Activated B cell treated with CpG ODN at 0.5 μM for 24 hours (primary cell): ENCODE measurements around the gene ENG. TPM values are rescaled to one million over a fixed set of nuclear protein-coding genes. Genes with fewer than 3 reads are reported as not detected.
A peak's percentile ranks its signal among the peaks of the same experiment; 100 is the strongest.
"Not testable (repeated sequence)": the region's sequence is repeated elsewhere in the genome, so short reads cannot be mapped to it uniquely, and the experiment has no call there.

Experiments used
- ATAC-seq: fragments of 200-7000 bp; cut with Tn5 transposase; one replicate; pipeline ENCODE4 v1.10.0; 2021; ENCODE audit warnings: low read depth, mild to moderate bottlenecking, moderate library complexity
- CTCF ChIA-PET: fragments of 350-600 bp; sonication (Branson Sonifier 250); formaldehyde crosslinking; loops from one replicate; lab custom pipeline; 2021; ENCODE audit warnings: antibody characterized with exemption; lab: Charles Lee
- POLR2A ChIA-PET: fragments of 350-600 bp; sonication (Branson Sonifier 250); formaldehyde crosslinking; loops from one replicate; lab custom pipeline; 2021; ENCODE audit warnings: antibody characterized with exemption; lab: Charles Lee
- DNase-seq: peaks from one replicate; pipeline ENCODE4 v3.0.0; 2022
- H3K27ac Mint-ChIP-seq: one replicate; pipeline ENCODE4 v1.8.0; 2020; ENCODE audit warnings: mixed read lengths
- H3K27me3 Mint-ChIP-seq: one replicate; pipeline ENCODE4 v1.8.0; 2021; ENCODE audit warnings: mixed read lengths
- H3K36me3 Mint-ChIP-seq: one replicate; pipeline ENCODE4 v1.8.0; 2021; ENCODE audit warnings: low read depth, mixed read lengths
- H3K4me1 Mint-ChIP-seq: one replicate; pipeline ENCODE4 v1.8.0; 2021; ENCODE audit warnings: mixed read lengths
- H3K4me3 Mint-ChIP-seq: one replicate; pipeline ENCODE4 v1.8.0; 2020; ENCODE audit warnings: mild to moderate bottlenecking, mixed read lengths
- H3K9me3 Mint-ChIP-seq: one replicate; pipeline ENCODE4 v1.8.0; 2020; ENCODE audit warnings: mixed read lengths
- CTCF ChIP-seq: fragments of 200-600 bp; IDR thresholded peaks from one replicate; pipeline ENCODE4 v1.8.0; 2022; ENCODE audit warnings: antibody characterized with exemption, mild to moderate bottlenecking
- intact Hi-C: fragments of 100-400 bp; cut with micrococcal nuclease; formaldehyde crosslinking; loops from one replicate; pipeline ENCODE4 v1.15.1; 2024
- total RNA-seq: library from RNA; stranded (reverse); gene quantifications from 2 replicates; pipeline ENCODE4 v1.2.3, GENCODE V29; 2022

The ENG gene
- total RNA-seq, 1 donor from 2014 or later, result 6.1 TPM

- no peaks in the 10 kb centered on the region for H3K9me3 Mint-ChIP-seq
- H3K4me3 Mint-ChIP-seq, result no peak overlapping the region
- ChIA-PET POLR2A (no interaction called here), CTCF (no interaction called here)
- no peak for ATAC-seq
- H3K4me1 Mint-ChIP-seq, result peaks cover 11% of the 10 kb centered on the region
- no peaks in the 10 kb centered on the region for H3K27me3 Mint-ChIP-seq
- H3K27ac Mint-ChIP-seq, result no peak overlapping the region
- H3K36me3 Mint-ChIP-seq, result peaks cover 11% of the 10 kb centered on the region
- TF ChIP-seq CTCF, result no peak
- no peak for DNase-seq
- intact Hi-C loops, result no loop called here
Measured at GRCh38 chr9:127837346-127837745, 17.1 kb downstream of the ENG start.

GRCh38 chr9:127836561-127836960 is 17.9 kb downstream of the ENG start:
- H3K36me3 Mint-ChIP-seq, H3K9me3 Mint-ChIP-seq, H3K27me3 Mint-ChIP-seq, DNase-seq, ATAC-seq, H3K27ac Mint-ChIP-seq, H3K4me3 Mint-ChIP-seq, intact Hi-C loops, CTCF ChIA-PET: not testable (repeated sequence)
- POLR2A ChIA-PET, result interaction anchor here (0.6 kb wide), 2 partner anchors 35 to 46 kb away, joined by 3 to 4 read pairs; no protein-coding TSS in a partner anchor
- H3K4me1 Mint-ChIP-seq, result peaks cover 11% of the 10 kb centered on the region

- peaks cover 11% of the 10 kb centered on the region for H3K4me1 Mint-ChIP-seq
- ChIA-PET CTCF (no interaction called here), POLR2A (interaction anchor here (0.6 kb wide), 2 partner anchors 34 to 45 kb away, joined by 3 to 4 read pairs; no protein-coding TSS in a partner anchor)
- H3K4me3 Mint-ChIP-seq, result no peak overlapping the region
- peaks cover 4% of the 10 kb centered on the region for H3K36me3 Mint-ChIP-seq
- no peaks in the 10 kb centered on the region for H3K9me3 Mint-ChIP-seq
- peak; percentile 61 for ATAC-seq
- no peak for DNase-seq
- intact Hi-C loops, result no loop called here
- TF ChIP-seq CTCF, result no peak
- H3K27ac Mint-ChIP-seq, result peak overlapping the region; percentile 41
- H3K27me3 Mint-ChIP-seq, result no peaks in the 10 kb centered on the region
Measured at GRCh38 chr9:127835991-127836516, 18.4 kb downstream of the ENG start.

GRCh38 chr9:127833555-127833954 is 20.9 kb downstream of the ENG start:
- peaks cover 8% of the 10 kb centered on the region for H3K4me1 Mint-ChIP-seq
- H3K9me3 Mint-ChIP-seq, result no peaks in the 10 kb centered on the region
- no peaks in the 10 kb centered on the region for H3K27me3 Mint-ChIP-seq
- no peak overlapping the region for H3K4me3 Mint-ChIP-seq
- no peak overlapping the region for H3K27ac Mint-ChIP-seq
- ChIA-PET CTCF (no interaction called here), POLR2A (interaction anchor here (0.6 kb wide), 1 partner anchor 36 kb away, joined by 16 read pairs; no protein-coding TSS in a partner anchor)
- no peak for TF ChIP-seq CTCF
- ATAC-seq (no peak), DNase-seq (no peak)
- intact Hi-C loops, result no loop called here
- peaks cover 3% of the 10 kb centered on the region for H3K36me3 Mint-ChIP-seq

- Mint-ChIP-seq H3K9me3 (no peaks in the 10 kb centered on the region), H3K4me3 (no peak overlapping the region), H3K27ac (no peak overlapping the region), H3K36me3 (peaks cover 3% of the 10 kb centered on the region), H3K4me1 (peaks cover 5% of the 10 kb centered on the region), H3K27me3 (no peaks in the 10 kb centered on the region)
- DNase-seq, result no peak
- ATAC-seq, result no peak
- ChIA-PET CTCF (interaction anchor here (0.7 kb wide), 1 partner anchor 11 kb away, joined by 3 read pairs; no protein-coding TSS in a partner anchor), POLR2A (interaction anchor here (0.7 kb wide), 2 partner anchors 10 to 74 kb away, joined by 4 to 8 read pairs; no protein-coding TSS in a partner anchor)
- TF ChIP-seq CTCF, result no peak
- intact Hi-C loops, result no loop called here
Measured at GRCh38 chr9:127832248-127832647, 22.2 kb downstream of the ENG start.
